Astrocyte of the spinal cord (primary cell): Measurements from ENCODE around the gene FAR1.

ENCODE experiments used
- DNase-seq: peaks from one replicate; pipeline ENCODE4 v3.0.0; 2011; ENCODE audit warnings: low read depth, low spot score
- H3K4me3 ChIP-seq: 2 replicates; pipeline ENCODE4 v1.5.1; 2011; ENCODE audit warnings: low read depth, mild to moderate bottlenecking, low read length, moderate library complexity
- CTCF ChIP-seq: IDR thresholded peaks from 2 replicates; pipeline ENCODE4 v1.5.1; 2012; ENCODE audit warnings: low read depth, mild to moderate bottlenecking, low read length, inconsistent platforms
- in situ Hi-C: cut with HindIII; loops from 2 replicates; pipeline ENCODE4 v1.10.0; 2017; ENCODE audit warnings: low sequenced_read_pairs

FAR1 gene

GRCh38 chr11:13692172-13692571 lies 23.7 kb downstream of the FAR1 start:
- in situ Hi-C loops, result no loop called here
- H3K4me3 ChIP-seq, result no peak overlapping the region
- DNase-seq, result no peak
- TF ChIP-seq CTCF, result no peak

GRCh38 chr11:13694115-13694514 lies 25.6 kb downstream of the FAR1 start:
- TF ChIP-seq CTCF, result no peak
- DNase-seq, result no peak
- no peak overlapping the region for H3K4me3 ChIP-seq
- in situ Hi-C loops, result no loop called here

GRCh38 chr11:13695886-13696285 lies 27.4 kb downstream of the FAR1 start:
- TF ChIP-seq CTCF, result no peak
- in situ Hi-C loops, result no loop called here
- no peak for DNase-seq
- H3K4me3 ChIP-seq, result no peak overlapping the region

GRCh38 chr11:13697710-13698109 lies 29.2 kb downstream of the FAR1 start:
- in situ Hi-C loops, result no loop called here
- no peak for TF ChIP-seq CTCF
- no peak for DNase-seq
- H3K4me3 ChIP-seq, result no peak overlapping the region

- no peak for TF ChIP-seq CTCF
- H3K4me3 ChIP-seq, result no peak overlapping the region
- in situ Hi-C loops, result no loop called here
- no peak for DNase-seq
Measured at GRCh38 chr11:13698132-13698531, 29.7 kb downstream of the FAR1 start.

GRCh38 chr11:13699041-13699440 lies 30.6 kb downstream of the FAR1 start:
- no peak overlapping the region for H3K4me3 ChIP-seq
- no peak for DNase-seq
- TF ChIP-seq CTCF, result no peak
- in situ Hi-C loops, result no loop called here

- in situ Hi-C loops, result no loop called here
- no peak overlapping the region for H3K4me3 ChIP-seq
- DNase-seq, result no peak
- TF ChIP-seq CTCF, result no peak
Measured at GRCh38 chr11:13699870-13700269, 31.4 kb downstream of the FAR1 start.
